Measurements from ENCODE around the gene EYS. TPM values are rescaled to one million over a fixed set of nuclear protein-coding genes. Genes with fewer than 3 reads are reported as not detected.

EYS gene
- total and polyA plus RNA-seq, 2 of the 8 experiments (the other 6 are each of a cell fraction or from before 2014, with no cell fraction given), result 0.05 to 0.13 TPM

- TF ChIP-seq CHD7 (IDR thresholded peaks at IDR 0.05; ENCODE audit: insufficient replicate concordance, low read length) (no peak), SIN3A (conservative IDR thresholded peaks at IDR 0.05 in 1 of 2, IDR thresholded peaks at IDR 0.05 in 1 of 2; ENCODE audit: low read depth in 1 of 2, low read length in 2 of 2) (no peak), RNF2 (IDR thresholded peaks at IDR 0.05; ENCODE audit: borderline replicate concordance, low read depth, low read length, missing control alignments, poor library complexity, severe bottlenecking) (no peak), TAF7 (optimal IDR thresholded peaks at IDR 0.05; ENCODE audit: borderline replicate concordance, low read depth, low read length) (no peak), BRCA1 (IDR thresholded peaks at IDR 0.05; ENCODE audit: low read depth, low read length) (no peak), SUZ12 (IDR thresholded peaks at IDR 0.05; ENCODE audit: low read length) (no peak), SP4 (IDR thresholded peaks at IDR 0.05; ENCODE audit: low read length) (no peak)
Measured at GRCh38 chr6:64224819-64225218, 1482.2 kb downstream of the EYS start (continued).

Data from H1 (cell line).